Endothelial cell of umbilical vein (primary cell): ENCODE data around the gene ASPSCR1.

Source experiments
- CTCF ChIP-seq, 2 donors: IDR thresholded peaks; 1 replicate in 1 of 2; 2 replicates in 1 of 2; pipeline ENCODE4 v1.5.1; 2011; ENCODE audit warnings: low read length in 2 of 2, mild to moderate bottlenecking in 2 of 2, moderate library complexity in 2 of 2, control low read depth in 1 of 2, inconsistent platforms in 1 of 2, low read depth in 1 of 2; ENCODE audit not compliant: insufficient read depth in 1 of 2; ENCODE audit errors: extremely low read depth in 1 of 2
- MAX ChIP-seq: IDR thresholded peaks from 2 replicates; pipeline ENCODE4 v1.6.1; 2011; ENCODE audit not compliant: insufficient read depth, insufficient read length
- POLR2A ChIP-seq: IDR thresholded peaks from 2 replicates; pipeline ENCODE4 v1.6.1; 2012; ENCODE audit warnings: low read depth, mild to moderate bottlenecking, control low read depth, low read length
- POLR2AphosphoS5 ChIP-seq: IDR thresholded peaks from 2 replicates; pipeline ENCODE4 v1.6.1; 2012; ENCODE audit warnings: low read depth, mild to moderate bottlenecking, control low read depth, low read length, moderate library complexity; ENCODE audit not compliant: insufficient read depth

- TF ChIP-seq POLR2A (no peak), CTCF (IDR thresholded peaks at IDR 0.05; ENCODE audit: extremely low read depth in 1 of 2, insufficient read depth in 1 of 2, low read depth in 1 of 2, low read length in 2 of 2) (no peak), POLR2AphosphoS5 (no peak), MAX (no peak)
Observed at GRCh38 chr17:82013341-82013740, 35.9 kb downstream of the ASPSCR1 start.
